Fibroblast of lung (primary cell): ENCODE results near the gene KRTAP21-2.

ENCODE experiments used
- CTCF ChIP-seq, 2 donors: IDR thresholded peaks in 1 of 2; conservative IDR thresholded peaks in 1 of 2; 1 replicate in 1 of 2; 2 replicates in 1 of 2; pipeline ENCODE4 v1.5.1; 2011 to 2012; ENCODE audit warnings: low read length in 2 of 2, control low read depth in 1 of 2, inconsistent platforms in 1 of 2, low read depth in 1 of 2, mild to moderate bottlenecking in 1 of 2
- EZH2 ChIP-seq: IDR thresholded peaks from 2 replicates; pipeline ENCODE4 v1.5.1; 2012; ENCODE audit warnings: low read length, control low read depth, mild to moderate bottlenecking; ENCODE audit errors: missing control alignments

GRCh38 chr21:30747159-30747558, at the start of gene KRTAP21-2:
- TF ChIP-seq EZH2 (no peak), CTCF (conservative IDR thresholded peaks at IDR 0.05 in 1 of 2, IDR thresholded peaks at IDR 0.05 in 1 of 2; ENCODE audit: low read depth in 1 of 2, low read length in 2 of 2) (no peak)
